ENCODE measurements around the gene TNNT1. TPM values are rescaled to one million over a fixed set of nuclear protein-coding genes. Genes with fewer than 3 reads are reported as not detected.

The TNNT1 gene
- total RNA-seq, 1 donor from 2014 or later = not detected

DNA sequence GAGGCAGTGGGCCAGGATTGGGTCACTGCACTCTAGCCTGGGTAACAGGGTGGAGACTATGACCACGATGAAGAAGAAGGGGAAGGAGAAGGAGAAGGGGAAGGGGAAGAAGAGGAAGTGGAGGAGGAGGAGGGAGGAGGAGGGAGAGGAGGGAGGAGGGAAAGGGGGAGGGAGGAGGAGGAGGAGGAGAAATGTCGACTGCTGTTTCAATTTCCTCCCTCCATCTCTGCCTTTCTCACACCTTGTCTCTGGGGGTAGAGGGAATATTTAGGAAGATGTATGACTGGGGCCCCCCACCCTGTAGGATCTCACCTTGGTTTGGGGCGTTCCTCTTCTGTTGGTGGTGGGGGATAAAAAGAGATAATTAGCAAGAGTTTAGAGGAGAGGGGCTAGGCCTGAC lies 3.8 kb downstream of the TNNT1 start:
- no peak for DNase-seq (ENCODE audit: low spot score)

GRCh38 chr19:55141696-55142095 lies 7.3 kb downstream of the TNNT1 start:
- DNase-seq (ENCODE audit: low spot score) = no peak

DNA sequence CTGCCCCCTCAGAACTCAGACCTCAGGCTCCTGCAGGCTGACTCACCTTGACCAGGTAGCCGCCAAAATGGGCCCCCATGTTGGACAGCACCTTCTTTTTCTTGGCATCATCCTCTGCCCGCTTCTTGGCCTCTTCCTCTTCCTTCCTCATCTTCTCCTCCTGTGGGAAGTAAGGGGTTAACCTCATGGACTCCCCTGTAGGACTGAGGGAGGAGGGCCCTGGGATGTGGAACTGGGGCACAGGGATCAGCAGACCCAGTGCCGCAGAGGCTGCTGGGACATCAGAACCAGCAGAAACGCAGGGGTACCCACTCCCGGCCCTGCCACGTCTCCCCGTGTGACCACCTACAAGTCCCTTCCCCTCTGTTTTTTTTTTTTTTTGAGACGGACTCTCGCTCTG lies 11.1 kb downstream of the TNNT1 start:
- DNase-seq (ENCODE audit: low spot score) = no peak

DNA sequence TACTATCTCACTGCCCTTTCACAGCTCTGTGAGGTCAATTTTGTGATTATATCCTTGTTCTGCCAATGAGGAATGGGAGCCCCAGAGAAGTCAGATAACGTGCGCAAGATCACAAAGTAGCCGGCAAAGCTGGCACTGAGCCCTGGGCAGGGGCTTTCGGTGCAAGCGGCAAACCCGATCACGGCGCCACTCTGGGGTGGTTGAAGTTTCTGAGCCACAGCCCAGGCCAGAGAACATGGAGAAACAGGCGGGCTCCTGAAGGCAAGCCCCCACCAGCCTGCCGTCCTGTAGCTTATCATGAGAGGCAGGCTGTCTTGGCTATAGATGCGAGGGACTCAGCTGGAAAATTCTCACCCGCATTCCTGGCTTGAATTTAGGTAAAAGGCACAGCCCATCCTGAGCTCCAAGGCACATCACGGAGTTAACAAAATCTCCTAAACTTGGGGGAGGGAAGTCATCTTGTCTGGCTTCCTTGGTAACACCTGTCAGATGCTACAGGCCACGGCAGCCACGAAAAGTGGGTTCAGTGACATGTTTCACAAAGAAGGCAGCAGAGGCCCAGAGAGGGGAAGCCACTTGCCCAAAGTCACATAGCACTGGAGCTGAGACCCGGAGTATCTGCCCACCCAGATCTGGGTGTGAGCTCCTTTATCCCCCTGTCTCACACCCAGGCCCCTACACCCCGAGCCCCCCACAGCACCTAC lies 12.5 kb downstream of the TNNT1 start:
- no peak for DNase-seq (ENCODE audit: low spot score)

DNA sequence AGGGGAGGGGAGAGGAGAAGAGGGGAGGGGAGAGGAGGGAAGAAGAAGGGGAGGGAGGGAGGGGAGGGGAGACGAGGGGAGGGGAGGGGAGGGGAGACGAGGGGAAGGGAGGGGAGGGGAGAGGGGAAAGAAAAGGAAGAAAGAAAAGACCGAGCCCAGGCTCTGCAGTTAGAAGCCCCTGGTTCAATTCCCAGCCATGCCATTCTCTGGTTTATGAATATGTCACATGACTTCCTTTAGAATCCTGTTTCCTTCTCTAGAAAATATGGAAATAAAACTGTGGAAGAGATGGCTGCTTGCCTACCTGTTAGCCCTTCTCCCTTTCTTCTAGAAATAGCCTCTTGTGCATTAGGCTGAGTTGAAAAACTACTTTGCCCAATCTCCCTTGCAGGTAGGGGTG lies 14.3 kb downstream of the TNNT1 start:
- no peak for DNase-seq (ENCODE audit: low spot score)

DNA sequence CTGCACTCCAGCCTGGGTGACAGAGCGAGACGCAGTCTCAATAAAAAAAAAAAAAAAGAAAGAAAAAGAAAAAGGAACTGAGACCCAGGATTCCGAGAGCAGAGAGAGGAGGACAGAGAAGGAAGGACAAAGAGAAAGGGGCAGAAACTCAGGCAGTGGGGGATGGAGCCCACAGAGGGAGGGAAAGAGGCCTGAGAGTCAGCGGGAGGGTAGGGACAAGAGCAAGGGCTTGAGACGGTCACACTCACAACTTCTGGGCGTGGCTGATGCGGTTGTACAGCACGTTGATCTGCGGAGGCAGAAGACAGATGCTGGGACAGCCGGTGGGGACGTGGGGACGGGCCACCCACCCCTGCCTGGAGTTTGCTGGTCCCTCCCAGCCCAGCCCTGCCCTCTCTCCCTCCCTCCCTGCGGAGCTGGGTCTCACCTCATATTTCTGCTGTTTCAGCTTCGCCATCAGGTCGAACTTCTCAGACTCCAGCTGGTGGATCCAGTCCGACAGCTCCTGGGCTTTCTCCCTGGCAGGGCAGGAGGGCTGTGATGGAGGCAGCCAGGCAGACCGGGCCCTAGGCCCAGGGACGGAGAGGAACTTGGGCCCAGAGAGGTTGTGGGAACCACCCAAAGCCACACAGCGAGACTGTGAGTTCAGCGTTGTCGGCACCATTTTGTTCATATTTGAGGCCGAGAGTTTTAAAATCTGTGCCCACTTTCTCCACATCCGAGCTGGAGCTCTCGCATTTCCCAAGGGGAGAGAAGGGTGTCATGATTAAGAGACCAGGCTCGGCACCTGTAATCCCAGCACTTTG lies 15.2 kb downstream of the TNNT1 start:
- no peak for DNase-seq (ENCODE audit: low spot score)

GRCh38 chr19:55132453-55133129 lies 16.4 kb downstream of the TNNT1 start:
- DNase-seq (ENCODE audit: low spot score) = no peak

DNA sequence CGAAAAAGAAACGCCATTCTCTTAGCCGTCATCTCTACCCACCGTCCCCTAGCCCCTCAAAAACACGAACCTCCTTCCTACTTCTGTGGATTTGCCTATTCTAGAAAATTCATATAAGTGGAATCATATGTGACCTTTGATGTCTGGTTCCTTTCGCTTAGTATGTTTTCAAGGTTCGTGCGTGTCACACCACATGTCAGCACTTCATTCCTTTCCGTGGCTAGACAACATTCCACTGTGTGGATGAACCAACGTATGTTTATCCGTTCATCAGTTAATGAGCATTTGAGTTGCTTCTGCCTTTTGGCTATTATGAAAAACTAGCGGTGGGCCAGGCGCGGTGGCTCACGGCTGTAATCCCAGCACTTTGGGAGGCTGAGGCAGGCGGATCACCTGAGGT lies 17.6 kb downstream of the TNNT1 start:
- no peak for DNase-seq (ENCODE audit: low spot score)

GRCh38 chr19:55119053-55119452 lies 30.0 kb downstream of the TNNT1 start:
- DNase-seq (ENCODE audit: low spot score) = no peak

DNA sequence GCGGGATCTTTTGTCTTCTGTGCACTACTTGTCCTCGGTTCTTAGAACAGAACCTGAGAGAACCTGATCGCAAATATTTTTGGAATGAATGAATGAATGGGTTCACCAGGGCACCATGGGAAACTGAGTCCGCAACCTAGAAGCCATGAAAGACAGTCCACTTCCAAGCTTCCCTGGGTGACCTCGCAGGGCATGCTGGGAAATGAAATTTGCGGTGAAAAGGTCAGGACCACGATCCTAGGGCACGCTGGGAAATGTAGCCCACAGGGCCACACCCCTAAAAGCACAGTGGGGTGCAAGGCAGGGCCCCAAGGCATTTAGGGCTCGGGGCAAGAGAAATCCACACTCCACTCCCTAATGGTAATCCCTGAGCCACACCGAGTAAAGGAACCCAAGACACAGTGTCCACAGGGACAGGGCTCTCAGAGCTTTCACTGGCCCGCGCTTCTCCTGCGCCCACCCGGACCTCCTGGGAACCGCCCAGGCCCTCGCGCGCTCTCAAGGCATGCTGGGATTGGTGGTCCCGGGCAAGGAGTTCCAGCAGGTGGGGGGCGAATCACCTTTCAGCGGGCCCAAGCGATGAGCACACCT lies 30.5 kb downstream of the TNNT1 start:
- DNase-seq (ENCODE audit: low spot score) = no peak

GRCh38 chr19:55117663-55118391 lies 31.2 kb downstream of the TNNT1 start:
- peak; percentile 99 for DNase-seq (ENCODE audit: low spot score)

- DNase-seq (ENCODE audit: low spot score) = no peak
Measured at GRCh38 chr19:55116859-55117662, 31.9 kb downstream of the TNNT1 start, which contains the start of gene PPP1R12C. Gene PPP1R12C, minus strand, starts transcription at chr19:55117637. Its CDS starts 94 bp downstream, at chr19:55117543.

GRCh38 chr19:55116232-55116858 lies 32.7 kb downstream of the TNNT1 start:
- no peak for DNase-seq (ENCODE audit: low spot score)

DNA sequence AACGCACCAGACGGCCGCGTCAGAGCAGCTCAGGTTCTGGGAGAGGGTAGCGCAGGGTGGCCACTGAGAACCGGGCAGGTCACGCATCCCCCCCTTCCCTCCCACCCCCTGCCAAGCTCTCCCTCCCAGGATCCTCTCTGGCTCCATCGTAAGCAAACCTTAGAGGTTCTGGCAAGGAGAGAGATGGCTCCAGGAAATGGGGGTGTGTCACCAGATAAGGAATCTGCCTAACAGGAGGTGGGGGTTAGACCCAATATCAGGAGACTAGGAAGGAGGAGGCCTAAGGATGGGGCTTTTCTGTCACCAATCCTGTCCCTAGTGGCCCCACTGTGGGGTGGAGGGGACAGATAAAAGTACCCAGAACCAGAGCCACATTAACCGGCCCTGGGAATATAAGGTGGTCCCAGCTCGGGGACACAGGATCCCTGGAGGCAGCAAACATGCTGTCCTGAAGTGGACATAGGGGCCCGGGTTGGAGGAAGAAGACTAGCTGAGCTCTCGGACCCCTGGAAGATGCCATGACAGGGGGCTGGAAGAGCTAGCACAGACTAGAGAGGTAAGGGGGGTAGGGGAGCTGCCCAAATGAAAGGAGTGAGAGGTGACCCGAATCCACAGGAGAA lies 33.5 kb downstream of the TNNT1 start:
- DNase-seq (ENCODE audit: low spot score) = no peak

GRCh38 chr19:55114566-55115145 lies 34.4 kb downstream of the TNNT1 start:
- no peak for DNase-seq (ENCODE audit: low spot score)

GRCh38 chr19:55113570-55114039 lies 35.4 kb downstream of the TNNT1 start:
- DNase-seq (ENCODE audit: low spot score) = no peak

GRCh38 chr19:55112777-55113569 lies 36.0 kb downstream of the TNNT1 start:
- DNase-seq (ENCODE audit: low spot score) = no peak

- DNase-seq (ENCODE audit: low spot score) = no peak
Measured at GRCh38 chr19:55112246-55112776, 36.7 kb downstream of the TNNT1 start.
